D341Med (cell line): ENCODE measurements around the gene DOCK9.
A peak's percentile ranks its signal among the peaks of the same experiment; 100 is the strongest.

Experiments
- DNase-seq: peaks from one replicate; pipeline ENCODE4 v3.0.0; 2012; ENCODE audit warnings: low spot score

The DOCK9 gene

DNA sequence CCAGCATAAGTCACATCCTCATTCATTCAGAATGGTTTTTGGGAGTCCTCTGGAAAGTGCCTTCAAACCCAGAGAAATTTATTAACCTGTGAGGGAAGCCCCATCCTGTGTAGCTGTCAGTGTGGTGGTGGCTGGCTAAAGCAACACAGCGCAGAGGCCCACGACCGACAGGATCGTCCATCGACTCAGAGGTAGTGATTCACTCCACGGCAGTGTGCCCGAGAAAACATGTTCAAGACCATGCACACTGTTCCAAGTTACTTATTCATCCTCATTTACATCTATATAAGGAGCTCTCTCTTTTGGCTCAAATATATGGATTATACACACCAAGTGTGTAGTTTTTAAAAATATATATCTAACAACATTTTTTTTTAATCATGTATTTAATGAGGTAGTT, 129.1 kb downstream of the DOCK9 start:
- DNase-seq: no peak

DNA sequence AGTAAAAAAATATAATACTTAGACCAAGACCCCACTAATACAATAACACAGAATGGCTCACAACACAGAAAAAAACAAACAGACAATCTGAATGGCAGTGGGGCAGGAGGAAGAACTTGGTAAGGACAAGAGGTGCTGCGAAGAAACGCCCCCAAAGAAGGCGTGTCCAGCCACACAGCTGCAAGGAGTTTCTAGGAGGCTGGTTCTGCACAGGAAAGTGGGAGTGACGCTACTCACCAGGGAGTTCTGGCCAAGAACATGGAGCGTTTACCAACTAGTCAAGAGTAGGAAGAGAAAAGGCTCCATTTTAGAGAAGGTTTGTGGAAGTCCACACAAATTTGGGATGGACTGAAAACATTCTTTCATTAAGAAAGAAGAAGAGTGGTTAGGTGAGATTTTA, 130.1 kb downstream of the DOCK9 start:
- DNase-seq: no peak

DNA sequence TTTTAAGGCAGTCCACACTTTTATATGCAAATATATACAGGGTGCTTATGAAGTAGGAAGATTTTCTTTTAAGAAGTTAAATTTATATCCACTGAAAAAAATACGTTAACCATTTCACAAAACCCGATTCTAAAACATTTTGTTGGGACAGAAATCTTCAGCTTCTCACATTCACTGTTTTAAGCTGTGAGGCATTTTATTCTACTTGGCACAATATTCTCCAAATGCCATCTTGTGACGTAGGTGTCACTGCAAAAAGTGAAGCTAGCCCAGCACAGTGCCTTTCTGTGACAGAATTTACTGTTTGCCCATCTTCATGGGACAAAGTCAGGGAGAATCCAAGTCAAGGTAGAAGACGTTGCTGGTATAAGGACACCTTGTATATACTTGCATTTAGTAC, 130.9 kb downstream of the DOCK9 start:
- no peak for DNase-seq

DNA sequence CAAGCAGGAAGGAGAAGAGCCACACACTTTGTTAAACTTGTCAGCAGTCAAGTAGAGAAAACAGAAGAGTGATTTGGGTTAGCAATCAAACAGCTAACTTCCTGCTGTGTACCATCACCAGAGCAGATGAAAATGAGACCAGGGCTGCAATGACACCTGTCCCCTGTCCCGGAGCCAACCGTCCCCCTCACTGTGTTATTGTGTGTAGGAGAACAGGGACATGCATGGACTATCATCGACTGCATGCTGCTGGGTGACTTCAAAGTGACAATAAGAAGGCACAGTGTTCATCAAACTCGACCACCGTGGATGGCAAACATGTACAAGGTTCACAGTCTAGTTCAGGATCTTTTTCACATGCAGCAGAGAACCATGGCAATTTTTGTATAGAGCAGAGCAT, 131.3 kb downstream of the DOCK9 start:
- no peak for DNase-seq

DNA sequence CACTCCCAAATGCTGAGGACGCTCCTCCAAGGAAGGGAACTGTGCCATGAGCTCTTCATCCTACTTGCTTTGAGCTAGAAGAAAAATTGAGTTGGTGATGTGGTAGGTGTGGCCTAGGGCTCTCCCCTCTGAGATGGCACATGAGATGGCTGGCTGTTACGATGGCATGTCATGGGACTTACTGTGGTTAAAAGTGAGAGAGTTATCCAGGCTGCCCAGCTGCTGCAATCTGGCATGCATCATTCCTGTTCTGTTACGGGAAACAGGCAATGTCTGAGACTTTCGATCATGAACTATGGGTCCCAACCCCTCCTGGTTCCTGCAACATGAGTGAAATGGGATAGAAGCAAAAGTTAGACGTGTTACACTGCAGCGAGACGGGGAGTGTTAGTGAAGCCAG, 132.1 kb downstream of the DOCK9 start:
- no peak for DNase-seq

DNA sequence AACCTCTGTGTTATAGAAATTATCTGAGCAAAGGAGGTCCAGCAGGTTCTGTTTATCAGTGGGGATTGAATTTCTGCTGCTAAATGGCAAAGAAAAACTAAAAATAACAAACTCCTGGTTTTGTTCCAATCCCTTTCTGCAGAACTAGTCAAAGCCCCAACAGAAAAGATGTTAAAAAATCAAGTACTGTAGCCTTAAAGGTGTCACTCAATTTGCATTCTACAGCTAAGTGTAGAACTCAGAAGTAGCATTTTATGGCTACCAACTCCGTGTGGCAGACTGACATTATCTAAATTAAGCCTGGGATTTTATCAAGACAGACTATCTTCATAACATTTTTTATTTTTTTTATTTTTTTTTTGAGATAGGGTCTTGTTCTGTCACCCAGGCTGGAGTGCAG, 133.8 kb downstream of the DOCK9 start:
- DNase-seq: no peak

DNA sequence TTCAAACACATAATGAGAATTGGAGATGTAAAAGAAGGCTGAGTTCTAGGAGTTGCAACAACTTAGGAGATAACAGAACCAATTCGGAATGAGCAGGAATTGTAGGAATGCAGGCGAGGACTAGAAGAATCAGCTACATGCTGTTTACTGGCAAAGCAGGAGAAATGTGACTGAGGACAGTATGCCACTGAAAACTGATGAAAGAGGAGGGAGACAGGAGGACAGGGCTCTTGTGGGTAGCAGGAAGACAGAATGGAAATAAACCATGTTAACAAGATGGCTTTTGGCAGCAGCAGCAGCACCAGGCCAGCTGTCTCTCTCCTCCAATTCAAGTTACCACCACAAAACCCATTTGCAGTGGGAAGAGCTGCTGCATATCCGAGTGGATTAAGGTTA, 134.4 kb downstream of the DOCK9 start:
- no peak for DNase-seq

DNA sequence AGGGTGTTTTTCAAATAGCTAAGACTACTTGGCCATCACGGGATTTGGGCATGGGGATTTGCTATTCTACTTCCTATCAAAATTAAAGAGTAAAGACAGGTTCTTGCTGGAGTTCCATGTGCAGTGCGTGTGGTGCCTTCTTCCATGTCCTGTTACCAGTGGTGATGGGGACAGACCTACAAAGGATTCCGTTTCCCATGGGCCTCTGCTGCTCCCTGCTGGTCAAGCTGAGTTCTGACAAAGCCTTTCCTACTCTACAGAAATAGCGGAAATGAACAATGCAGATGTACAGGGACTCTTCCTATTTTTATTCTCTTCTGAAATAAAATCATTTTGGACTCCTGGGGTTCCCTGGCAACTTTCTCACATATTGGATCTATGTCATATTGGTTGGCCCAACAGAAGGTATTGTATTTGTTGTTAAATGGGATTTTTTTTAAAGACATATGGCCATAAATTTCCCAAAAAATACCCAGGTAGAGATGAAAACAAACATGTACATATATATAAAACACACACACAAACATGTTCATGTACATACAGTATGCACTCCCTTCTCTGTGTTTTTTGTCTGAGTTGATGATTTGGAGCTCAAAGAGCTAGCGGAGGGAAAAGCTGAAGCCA, 134.9 kb downstream of the DOCK9 start:
- peak; percentile 72 for DNase-seq

DNA sequence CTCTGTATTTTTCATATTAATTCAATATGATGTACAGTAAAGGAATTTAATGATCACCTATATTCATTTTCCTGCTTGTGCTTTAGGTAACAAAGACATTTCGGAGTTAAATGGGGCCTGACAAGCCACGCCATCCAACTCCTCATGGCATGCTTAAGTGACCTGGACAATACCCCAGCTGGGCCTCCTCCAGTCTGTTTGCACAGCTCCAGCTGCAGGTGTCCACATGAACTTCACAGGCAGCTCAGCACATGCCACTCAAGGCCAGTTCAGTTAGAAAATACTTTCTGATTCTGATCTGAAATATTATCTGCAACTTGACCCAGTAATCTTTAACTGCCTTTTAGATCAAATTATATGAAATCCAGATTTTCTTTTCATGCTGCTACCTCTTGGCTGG, 135.8 kb downstream of the DOCK9 start:
- DNase-seq: no peak

DNA sequence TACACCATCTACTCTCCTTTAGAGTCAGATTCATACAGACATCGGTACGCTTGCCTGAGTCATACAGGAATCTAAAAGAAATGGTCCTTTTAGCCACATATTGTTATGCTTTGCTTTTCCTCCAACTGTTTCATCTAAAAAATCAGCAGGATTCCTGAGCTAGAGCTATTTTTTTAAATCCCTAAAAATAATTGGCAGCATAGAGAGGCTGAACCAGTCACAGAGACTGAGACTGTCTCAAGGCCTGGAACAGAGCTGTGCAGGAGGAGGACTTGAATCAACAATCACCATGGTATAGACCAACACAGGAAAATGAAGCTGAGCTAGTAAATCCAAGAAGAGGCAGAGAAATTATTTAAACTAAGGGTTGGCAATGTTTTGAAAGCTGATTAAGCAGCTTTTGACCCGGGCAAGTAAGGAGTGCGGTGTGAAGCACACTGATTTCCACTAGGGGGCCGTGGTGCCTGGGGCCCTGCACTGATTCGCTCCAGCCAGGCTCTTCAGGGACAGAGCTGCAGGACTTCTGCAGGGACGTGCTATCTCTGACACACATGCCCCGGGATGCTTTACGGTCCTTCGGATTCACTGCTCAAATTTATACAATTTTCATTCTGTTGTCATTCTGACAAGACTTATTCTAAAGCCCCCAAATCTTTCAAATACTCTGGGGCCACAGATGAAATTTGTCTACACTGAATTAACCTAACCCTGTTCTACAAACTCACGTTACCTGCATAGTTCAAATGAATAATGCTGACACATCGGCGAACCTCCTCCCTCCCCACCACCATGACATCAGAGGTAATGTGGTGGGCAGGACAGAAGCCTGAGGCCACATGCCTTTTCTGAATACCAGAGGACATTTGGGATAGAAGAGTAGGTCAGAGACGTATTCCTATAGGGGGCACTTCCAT, 137.8 kb downstream of the DOCK9 start:
- DNase-seq: peak; percentile 87

DNA sequence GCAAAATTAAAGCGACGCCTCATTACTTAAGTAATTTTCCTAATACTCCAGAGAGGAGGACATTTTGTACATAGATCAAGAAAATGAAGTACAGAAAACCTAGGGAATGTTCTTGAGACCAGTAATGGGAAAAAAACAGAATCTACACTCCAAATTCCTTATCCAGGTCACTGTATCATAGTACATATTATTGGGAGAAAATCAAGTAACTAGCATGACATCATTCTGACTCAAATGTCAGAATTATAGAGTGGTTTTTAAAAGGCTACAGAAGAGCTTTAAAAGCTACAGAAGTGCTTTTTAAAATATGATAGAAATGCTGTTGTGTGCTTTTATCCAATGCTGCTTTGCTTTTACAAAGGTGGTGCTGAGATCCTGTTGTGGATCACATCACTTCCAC, 139.1 kb downstream of the DOCK9 start:
- no peak for DNase-seq

DNA sequence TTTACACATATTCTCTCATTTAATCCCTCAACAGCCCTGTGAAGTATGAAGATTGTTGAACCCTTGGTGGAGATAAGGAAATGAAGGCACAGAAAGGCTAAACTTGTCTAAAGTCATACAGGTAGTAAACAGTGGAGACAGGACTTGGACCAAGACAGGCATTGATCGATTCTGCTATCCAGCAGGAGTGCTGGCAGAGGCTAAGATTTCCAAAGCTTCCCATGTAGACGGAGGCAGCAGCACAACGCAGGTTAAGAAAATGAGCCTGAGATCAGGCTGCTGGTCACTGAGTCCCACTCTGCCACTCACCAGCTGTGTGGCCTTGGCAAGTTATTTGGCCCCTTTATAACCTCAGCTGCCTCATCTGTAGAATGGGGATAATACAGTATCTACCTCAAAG, 140.0 kb downstream of the DOCK9 start:
- no peak for DNase-seq

DNA sequence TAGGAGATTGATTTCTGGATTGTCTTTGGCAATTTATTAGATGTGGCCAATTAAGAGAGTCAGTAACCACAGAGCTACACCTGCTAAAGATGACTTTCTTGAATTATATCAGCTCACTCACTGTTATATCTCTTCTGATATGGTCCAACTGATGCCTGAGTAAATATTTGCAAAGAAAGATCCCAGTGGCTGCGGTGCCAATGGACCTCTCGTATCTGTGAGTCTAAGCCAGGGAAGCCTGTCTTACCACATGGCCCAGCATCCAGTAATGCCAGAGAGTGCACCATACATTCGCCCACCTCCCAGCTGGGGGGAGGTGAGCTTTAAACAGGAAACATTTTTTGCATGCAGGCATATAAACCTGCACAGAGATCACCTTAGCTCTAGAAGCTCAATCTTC, 142.7 kb downstream of the DOCK9 start:
- DNase-seq: no peak

DNA sequence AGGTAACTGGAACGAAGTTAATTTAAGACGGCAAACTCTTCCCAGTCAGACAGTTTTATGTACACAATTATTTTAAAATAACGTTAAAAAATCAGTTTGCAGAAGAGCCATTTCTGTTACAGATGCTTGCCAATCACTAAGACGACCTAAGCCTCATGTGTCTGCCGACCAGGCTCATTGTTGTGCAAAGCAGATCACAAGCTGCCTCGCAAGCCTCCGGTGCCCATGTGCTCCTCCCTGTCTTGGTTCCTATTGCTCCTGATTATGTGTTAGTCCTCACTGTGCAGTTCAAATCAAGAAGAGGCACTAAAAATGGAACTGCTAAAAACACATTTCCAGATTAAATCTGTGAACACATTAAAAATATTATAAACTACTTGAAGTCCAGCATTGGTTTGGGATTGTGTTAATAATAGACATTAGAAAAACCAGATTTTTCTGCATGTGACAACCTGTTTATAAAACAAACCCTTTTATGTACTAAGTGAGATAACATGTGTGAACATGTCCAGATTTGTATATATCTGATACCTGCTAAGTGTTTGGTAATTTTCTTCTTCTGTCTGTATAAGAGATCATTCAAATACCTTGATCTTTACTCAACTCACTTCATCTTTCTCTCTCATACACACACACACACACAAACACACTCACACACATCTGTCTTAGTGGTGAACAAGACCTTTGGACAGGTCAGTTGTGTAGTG, 143.5 kb downstream of the DOCK9 start:
- DNase-seq: peak; percentile 58

DNA sequence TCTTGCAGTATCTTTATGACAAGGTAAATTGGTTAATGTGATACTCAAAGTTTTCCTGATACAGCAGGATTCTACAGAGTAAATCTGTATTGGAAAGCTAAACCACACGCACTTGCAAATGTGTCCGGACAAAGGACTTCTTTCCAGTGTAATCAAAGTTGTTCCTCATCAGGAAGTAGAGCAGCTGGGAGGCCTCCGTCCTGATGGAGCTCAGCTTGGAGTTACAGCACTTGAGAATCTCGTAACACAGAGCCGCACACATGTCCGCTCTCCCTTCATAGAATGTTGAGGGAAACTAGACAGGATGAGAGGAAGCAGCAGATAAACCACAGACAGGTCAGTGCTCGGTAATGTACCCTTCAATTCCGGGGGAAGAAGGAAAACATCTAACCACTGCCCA, 146.6 kb downstream of the DOCK9 start:
- no peak for DNase-seq

DNA sequence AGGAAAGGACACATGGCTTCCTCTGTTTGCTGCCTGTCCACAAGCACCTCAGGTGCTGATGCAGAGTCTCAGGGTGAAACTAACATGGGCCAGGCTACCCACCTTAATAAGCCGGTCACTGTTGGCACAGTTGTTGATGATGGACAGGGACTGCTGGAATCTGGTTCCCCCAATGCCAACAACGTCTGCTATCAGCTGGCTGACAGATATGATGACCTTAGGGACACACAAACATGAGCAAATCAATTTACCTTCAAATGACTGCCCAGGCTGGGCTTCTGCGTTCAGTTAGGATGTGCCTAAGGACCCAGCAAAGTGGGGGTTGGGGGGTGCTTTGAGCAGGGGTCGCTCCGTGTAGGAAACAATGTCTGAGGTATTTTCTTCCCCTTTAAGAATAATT, 148.3 kb downstream of the DOCK9 start:
- DNase-seq: no peak

DNA sequence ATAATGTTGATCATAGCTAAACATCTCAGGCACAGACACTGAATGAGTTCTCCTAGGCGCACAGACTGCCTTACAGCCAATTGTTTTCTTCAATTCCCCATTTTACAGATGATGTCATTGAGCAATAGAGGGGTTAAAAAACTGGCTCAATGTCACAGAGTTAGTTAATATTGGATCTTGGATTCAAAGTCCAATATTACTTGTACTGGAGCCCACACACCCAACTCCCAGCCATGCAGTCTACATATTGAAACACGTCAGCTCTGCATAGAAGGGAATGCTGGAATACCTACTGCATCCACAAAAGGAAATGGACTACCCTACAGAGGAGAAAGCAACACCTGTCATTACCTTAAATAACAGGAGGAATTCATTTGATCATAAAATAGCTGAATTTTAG, 149.2 kb downstream of the DOCK9 start:
- no peak for DNase-seq

DNA sequence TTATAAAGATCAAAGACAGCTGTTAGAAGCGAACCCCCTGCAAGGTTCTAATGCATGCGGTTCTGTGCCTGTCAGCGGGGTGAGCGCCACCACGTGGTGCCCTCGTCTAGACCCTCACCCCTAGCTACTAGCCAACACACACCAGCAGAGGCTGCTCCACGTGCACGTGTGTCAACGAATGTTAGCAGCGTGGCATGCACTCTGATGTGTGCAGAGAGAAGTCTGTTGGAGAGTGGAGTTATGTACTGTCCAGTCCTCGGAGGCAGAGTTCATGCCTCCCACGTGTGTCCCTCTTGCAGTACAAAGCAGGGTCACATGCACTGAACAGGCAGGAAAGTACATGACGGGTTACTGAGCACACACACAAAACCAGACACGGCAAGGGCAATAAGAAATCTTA, 150.4 kb downstream of the DOCK9 start:
- DNase-seq: no peak

DNA sequence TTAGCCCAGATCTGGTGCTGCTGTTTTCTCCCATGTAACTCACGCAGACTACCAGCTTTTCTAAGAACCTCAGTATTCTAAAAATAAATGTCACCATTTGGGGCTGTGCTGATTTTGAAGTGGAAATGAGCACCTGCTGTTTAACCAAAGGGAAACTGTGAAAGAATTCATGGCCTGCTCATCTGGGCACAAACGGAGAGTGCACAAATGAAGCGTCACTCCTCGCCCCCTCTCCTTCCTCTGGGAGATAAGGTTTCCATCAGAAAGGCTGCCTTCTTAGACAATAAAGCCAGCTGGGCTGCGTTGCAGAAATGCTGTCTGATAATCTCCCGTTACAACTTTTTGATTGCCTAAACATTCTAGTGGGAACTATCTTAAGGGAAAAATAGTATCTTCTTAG, 151.7 kb downstream of the DOCK9 start:
- DNase-seq: no peak

DNA sequence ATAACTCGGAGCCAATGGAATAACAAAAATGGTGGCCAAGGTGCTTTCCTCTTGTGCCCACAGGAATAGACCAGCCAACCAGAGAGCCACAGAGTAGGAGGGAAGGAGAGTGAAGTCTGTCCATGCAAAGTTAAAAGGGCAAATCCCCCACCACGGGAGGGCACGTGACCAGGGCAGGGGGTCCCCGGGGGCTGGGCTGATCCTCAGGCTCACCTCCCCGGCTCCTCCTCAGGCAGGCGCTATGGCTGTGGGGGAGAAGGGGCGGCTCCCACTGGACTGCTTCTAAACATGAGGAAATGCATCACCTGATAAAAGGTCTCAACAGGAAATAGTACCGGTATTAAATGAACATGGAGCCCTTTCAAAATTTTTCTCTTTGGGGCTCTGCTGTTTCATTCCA, 152.2 kb downstream of the DOCK9 start:
- DNase-seq: no peak

DNA sequence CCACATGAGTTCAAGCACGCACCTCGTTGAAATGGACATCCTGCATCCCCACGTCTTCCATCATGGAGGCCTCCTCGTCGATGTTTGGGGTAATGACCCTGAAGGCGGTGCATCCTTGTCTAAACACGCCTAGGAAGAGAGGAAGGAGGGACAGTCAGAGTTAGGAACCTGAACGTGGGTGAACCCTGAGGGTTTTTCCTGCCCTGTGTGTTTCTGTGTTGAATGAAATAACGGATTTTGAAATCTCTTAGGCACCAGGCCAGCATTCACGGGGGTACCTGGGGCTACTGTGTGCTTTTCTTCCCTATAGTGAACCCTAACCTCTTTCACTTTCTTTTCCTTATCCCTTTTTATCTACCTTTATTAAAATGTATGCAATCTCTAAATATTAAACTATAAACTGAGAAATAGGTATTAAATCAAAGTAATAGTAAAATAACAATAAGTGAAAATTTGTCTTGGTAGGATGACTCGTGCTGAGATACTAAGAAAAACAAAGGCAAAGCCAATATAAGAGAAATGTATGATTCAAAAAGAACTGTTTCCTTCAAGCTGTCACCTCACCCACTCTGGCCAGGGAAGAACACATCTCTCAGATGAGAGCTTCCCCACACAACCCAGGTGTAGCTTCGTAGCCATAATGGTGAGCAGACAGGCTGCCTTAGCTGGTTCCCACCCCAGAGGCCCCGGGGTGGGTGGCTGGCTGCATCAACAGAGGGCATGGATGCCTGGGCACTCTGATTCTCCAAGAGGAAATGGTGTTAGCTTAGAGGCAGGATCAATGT, 153.3 kb downstream of the DOCK9 start:
- DNase-seq: no peak

DNA sequence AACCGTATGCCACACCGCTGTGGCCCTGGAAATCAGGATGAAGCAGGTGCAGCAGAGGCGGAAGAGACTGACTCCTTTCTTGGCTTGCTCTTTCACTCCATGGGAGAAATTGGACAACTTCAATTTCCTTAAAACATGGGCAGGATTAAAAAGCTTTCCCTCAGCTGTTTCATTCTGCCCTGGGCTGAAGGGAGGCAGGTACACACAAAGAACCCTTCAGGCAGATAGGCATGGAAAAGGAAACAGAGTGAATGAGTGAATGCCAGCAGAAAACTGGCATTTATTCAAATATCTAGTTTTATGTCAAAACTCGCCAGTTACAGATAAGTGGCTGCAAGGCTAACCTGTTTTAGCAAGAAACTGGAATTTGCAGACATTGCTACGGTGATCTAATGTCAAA, 154.4 kb downstream of the DOCK9 start:
- no peak for DNase-seq
